ENCODE results near the gene MMP11. TPM values are rescaled to one million over a fixed set of nuclear protein-coding genes. Genes with fewer than 3 reads are reported as not detected.

MMP11 gene
- total RNA-seq, 1 experiment from 2014 or later, result 7.4 TPM

DNA sequence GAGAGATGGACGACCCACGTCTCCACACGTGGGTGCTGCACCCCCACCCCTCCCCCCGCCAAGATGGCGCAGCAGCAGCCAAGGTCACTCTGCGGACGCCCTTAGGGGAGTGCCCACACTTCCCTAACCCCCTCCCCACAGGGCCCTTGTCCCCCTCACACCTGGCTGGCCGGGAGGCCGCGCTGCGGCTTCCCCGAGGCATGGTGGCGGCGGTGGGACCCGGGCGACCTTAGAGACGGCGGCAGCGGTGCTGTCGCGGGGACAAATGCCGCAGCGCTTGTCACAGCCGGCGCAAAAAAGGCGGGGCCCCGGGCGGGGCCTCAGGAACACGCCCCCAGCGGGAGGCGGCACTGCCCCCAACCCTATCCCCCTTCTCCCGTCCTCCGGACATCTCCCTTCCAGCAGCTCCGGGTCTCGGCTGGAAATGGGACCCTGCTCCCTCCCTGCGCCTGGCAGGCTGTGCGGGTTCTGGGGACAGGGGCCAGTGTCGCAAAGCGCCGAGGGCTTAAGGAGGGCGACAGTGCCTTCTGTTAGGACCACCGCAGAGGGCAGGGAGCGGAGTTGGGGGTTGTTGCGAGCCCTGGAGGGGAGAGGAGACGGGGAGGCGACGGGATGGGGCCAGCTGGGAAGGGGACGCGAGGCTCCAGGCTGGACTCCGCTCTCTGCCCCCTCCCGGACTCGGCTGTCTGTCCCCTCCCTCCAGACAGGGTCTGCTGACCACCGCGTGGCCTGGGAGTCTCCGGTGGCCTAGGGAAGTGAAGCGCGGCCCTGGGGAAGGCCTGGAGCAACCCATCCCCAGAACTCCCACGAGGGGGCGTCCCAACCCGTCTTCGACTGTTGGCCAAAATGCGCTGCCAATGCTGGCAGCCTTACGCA, 4.7 kb upstream of the MMP11 start, which contains the start of gene CHCHD10:
TSS of gene CHCHD10 (minus strand) at position 300 of the 876 bp plus-strand sequence. CDS start at position 202, 98 bp downstream.
- Histone ChIP-seq H3K4me2 (ENCODE audit: low read length) (peak within 1 kb of the TSS; percentile 100), H3K79me2 (ENCODE audit: insufficient read depth, low read length) (peaks cover 35% of the 10 kb centered on the region), H3K36me3 (ENCODE audit: control insufficient read depth in 1 of 2, insufficient read depth in 2 of 2, low read length in 2 of 2) (peaks cover 9 to 20% of the 10 kb centered on the region in 2 experiments; a peak in 3 of 4 replicates), H2AFZ (ENCODE audit: low read depth, low read length, poor library complexity, severe bottlenecking) (no peak within 1 kb of the TSS), H3K4me1 (ENCODE audit: control insufficient read depth in 1 of 2, insufficient read depth in 2 of 2, low read length in 2 of 2) (peaks cover 22 to 67% of the 10 kb centered on the region in 2 experiments), H3K27ac (ENCODE audit: low read depth, low read length) (peak within 1 kb of the TSS; percentile 89), H4K20me1 (ENCODE audit: insufficient read depth) (no peaks in the 10 kb centered on the region), H3K9me3 (ENCODE audit: control insufficient read depth in 1 of 2, insufficient read depth in 1 of 2, low read depth in 1 of 2, low read length in 2 of 2) (no peaks in the 10 kb centered on the region), H3K4me3 (replicated peaks in 1 of 2; ENCODE audit: low read depth in 1 of 2, low read length in 2 of 2) (peak within 1 kb of the TSS; percentile 73 to 86), H3K9ac (ENCODE audit: low read length) (peak within 1 kb of the TSS; percentile 93), H3K27me3 (ENCODE audit: insufficient read depth, low read length) (no peaks in the 10 kb centered on the region), H3K9me2 (ENCODE audit: insufficient read depth) (no peaks in the 10 kb centered on the region)
- CTCF ChIA-PET, result interaction anchor here (1.5 kb wide), 2 partner anchors 12 to 82 kb away, joined by 7 to 8 read pairs; no protein-coding TSS in a partner anchor
- RAD21 ChIA-PET (ENCODE audit: low non-redundant PET in 1 of 2, low total read pairs in 2 of 2, uncharacterized antibody in 2 of 2, unreplicated experiment in 2 of 2), result interaction anchor here in 1 of 2 experiments (0.6 kb wide), 1 partner anchor 44 kb away, joined by 3 read pairs; no protein-coding TSS in a partner anchor
- BruUV-seq (replicated peaks), result TSS peak; percentile 78
- POLR2A ChIA-PET, result interaction anchor here (2.2 kb wide), 1 partner anchor 9 kb away, joined by 6 read pairs; no protein-coding TSS in a partner anchor
- intact Hi-C loops (cut with micrococcal nuclease), result loop anchor here (2.0 to 10.0 kb wide), 3 partner anchors 79 to 225 kb away; no protein-coding TSS in a partner anchor
- DNase-seq (ENCODE audit: low read depth, low spot score) (peak; percentile 60), ATAC-seq (peak; percentile 76)
- TF ChIP-seq ELF1 (IDR thresholded peaks at IDR 0.05; ENCODE audit: borderline replicate concordance, low read depth), result no peak
- no peak for TF ChIP-seq SRF (IDR thresholded peaks at IDR 0.05; ENCODE audit: low read depth)
- TF ChIP-seq, protein P1, sequence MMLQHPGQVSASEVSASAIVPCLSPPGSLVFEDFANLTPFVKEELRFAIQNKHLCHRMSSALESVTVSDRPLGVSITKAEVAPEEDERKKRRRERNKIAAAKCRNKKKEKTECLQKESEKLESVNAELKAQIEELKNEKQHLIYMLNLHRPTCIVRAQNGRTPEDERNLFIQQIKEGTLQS (IDR thresholded peaks at IDR 0.05), result no peak
- TF ChIP-seq CBX3 (IDR thresholded peaks at IDR 0.05; ENCODE audit: low read depth), result no peak
- TF ChIP-seq, protein P2, sequence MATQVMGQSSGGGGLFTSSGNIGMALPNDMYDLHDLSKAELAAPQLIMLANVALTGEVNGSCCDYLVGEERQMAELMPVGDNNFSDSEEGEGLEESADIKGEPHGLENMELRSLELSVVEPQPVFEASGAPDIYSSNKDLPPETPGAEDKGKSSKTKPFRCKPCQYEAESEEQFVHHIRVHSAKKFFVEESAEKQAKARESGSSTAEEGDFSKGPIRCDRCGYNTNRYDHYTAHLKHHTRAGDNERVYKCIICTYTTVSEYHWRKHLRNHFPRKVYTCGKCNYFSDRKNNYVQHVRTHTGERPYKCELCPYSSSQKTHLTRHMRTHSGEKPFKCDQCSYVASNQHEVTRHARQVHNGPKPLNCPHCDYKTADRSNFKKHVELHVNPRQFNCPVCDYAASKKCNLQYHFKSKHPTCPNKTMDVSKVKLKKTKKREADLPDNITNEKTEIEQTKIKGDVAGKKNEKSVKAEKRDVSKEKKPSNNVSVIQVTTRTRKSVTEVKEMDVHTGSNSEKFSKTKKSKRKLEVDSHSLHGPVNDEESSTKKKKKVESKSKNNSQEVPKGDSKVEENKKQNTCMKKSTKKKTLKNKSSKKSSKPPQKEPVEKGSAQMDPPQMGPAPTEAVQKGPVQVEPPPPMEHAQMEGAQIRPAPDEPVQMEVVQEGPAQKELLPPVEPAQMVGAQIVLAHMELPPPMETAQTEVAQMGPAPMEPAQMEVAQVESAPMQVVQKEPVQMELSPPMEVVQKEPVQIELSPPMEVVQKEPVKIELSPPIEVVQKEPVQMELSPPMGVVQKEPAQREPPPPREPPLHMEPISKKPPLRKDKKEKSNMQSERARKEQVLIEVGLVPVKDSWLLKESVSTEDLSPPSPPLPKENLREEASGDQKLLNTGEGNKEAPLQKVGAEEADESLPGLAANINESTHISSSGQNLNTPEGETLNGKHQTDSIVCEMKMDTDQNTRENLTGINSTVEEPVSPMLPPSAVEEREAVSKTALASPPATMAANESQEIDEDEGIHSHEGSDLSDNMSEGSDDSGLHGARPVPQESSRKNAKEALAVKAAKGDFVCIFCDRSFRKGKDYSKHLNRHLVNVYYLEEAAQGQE (IDR thresholded peaks at IDR 0.05; ENCODE audit: low read depth), result no peak
- TF ChIP-seq JUND (IDR thresholded peaks at IDR 0.05), result no peak
- TF ChIP-seq, protein P3, sequence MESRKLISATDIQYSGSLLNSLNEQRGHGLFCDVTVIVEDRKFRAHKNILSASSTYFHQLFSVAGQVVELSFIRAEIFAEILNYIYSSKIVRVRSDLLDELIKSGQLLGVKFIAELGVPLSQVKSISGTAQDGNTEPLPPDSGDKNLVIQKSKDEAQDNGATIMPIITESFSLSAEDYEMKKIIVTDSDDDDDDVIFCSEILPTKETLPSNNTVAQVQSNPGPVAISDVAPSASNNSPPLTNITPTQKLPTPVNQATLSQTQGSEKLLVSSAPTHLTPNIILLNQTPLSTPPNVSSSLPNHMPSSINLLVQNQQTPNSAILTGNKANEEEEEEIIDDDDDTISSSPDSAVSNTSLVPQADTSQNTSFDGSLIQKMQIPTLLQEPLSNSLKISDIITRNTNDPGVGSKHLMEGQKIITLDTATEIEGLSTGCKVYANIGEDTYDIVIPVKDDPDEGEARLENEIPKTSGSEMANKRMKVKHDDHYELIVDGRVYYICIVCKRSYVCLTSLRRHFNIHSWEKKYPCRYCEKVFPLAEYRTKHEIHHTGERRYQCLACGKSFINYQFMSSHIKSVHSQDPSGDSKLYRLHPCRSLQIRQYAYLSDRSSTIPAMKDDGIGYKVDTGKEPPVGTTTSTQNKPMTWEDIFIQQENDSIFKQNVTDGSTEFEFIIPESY (IDR thresholded peaks at IDR 0.05; ENCODE audit: extremely low read depth, insufficient replicate concordance, low read length), result peak; percentile 6
- no peak for TF ChIP-seq TCF7L2 (IDR thresholded peaks at IDR 0.05; ENCODE audit: borderline replicate concordance, extremely low read depth, insufficient read depth, insufficient read length)
- no peak for TF ChIP-seq ZNF274 (IDR thresholded peaks at IDR 0.05; ENCODE audit: low read depth, low read length)
- no peak for TF ChIP-seq CEBPB (IDR thresholded peaks at IDR 0.05; ENCODE audit: low read depth)
- TF ChIP-seq FOSL1 (IDR thresholded peaks at IDR 0.05; ENCODE audit: low read depth), result no peak
- TF ChIP-seq POLR2AphosphoS5 (IDR thresholded peaks at IDR 0.05; ENCODE audit: low read depth, low read length), result peak; percentile 84
- no peak; the same call in 1 of the 2 replicates for TF ChIP-seq SP1 (IDR thresholded peaks at IDR 0.05; ENCODE audit: low read depth)
- peak; percentile 66 for TF ChIP-seq POLR2A (IDR thresholded peaks at IDR 0.05; ENCODE audit: borderline replicate concordance, extremely low read depth, insufficient read depth, insufficient read length)
- peak; percentile 47; the same call in 1 of the 2 replicates for TF ChIP-seq SIN3A (IDR thresholded peaks at IDR 0.05; ENCODE audit: low read depth)
- TF ChIP-seq, protein P4, sequence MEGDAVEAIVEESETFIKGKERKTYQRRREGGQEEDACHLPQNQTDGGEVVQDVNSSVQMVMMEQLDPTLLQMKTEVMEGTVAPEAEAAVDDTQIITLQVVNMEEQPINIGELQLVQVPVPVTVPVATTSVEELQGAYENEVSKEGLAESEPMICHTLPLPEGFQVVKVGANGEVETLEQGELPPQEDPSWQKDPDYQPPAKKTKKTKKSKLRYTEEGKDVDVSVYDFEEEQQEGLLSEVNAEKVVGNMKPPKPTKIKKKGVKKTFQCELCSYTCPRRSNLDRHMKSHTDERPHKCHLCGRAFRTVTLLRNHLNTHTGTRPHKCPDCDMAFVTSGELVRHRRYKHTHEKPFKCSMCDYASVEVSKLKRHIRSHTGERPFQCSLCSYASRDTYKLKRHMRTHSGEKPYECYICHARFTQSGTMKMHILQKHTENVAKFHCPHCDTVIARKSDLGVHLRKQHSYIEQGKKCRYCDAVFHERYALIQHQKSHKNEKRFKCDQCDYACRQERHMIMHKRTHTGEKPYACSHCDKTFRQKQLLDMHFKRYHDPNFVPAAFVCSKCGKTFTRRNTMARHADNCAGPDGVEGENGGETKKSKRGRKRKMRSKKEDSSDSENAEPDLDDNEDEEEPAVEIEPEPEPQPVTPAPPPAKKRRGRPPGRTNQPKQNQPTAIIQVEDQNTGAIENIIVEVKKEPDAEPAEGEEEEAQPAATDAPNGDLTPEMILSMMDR (IDR thresholded peaks at IDR 0.05 in 2 of 3, conservative IDR thresholded peaks at IDR 0.05 in 1 of 3; ENCODE audit: borderline replicate concordance in 1 of 3, insufficient read depth in 1 of 3, low read depth in 2 of 3, low read length in 2 of 3), result peak; percentile 55 to 79 (median 76); a peak in 5 of 6 replicates
- no peak for TF ChIP-seq EGR1 (IDR thresholded peaks at IDR 0.05; ENCODE audit: low read depth)
- TF ChIP-seq, protein P5, sequence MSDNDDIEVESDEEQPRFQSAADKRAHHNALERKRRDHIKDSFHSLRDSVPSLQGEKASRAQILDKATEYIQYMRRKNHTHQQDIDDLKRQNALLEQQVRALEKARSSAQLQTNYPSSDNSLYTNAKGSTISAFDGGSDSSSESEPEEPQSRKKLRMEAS (IDR thresholded peaks at IDR 0.05), result peak; percentile 59; the same call in 1 of the 2 replicates

Measured in HCT116 (cell line).